ENCODE measurements around the gene DYNC1I2. TPM values are rescaled to one million over a fixed set of nuclear protein-coding genes. Genes with fewer than 3 reads are reported as not detected.
A peak's percentile ranks its signal among the peaks of the same experiment; 100 is the strongest.

DYNC1I2 gene
- polyA plus RNA-seq, 1 of the 3 experiments (the other 2 are of a cell fraction): 99.7 TPM

- H3K4me1 ChIP-seq (ENCODE audit: control insufficient read depth in 1 of 2, insufficient read depth in 2 of 2, low read depth in 1 of 2, low read length in 1 of 2): peaks cover 11 to 42% of the 10 kb centered on the region in 2 experiments; a peak in 3 of 4 replicates
- 90% methylated on average over 12 of the region's 12 CpGs for WGBS (ENCODE audit: low lambda C conversion rate)
- H3K79me2 ChIP-seq (ENCODE audit: insufficient read depth): peaks cover 29% of the 10 kb centered on the region
- POLR2A ChIA-PET: interaction anchor here (1.1 kb wide), 1 partner anchor 36 kb away, joined by 5 read pairs; the partner anchor contains the start of gene DYNC1I2
- peak overlapping the region in 1 of 2 experiments; percentile 44; a peak in 2 of 4 replicates for H3K27ac ChIP-seq (ENCODE audit: low read depth in 2 of 2, low read length in 1 of 2)
- peak; percentile 30 for DNase-seq
- no peak overlapping the region for H2AFZ ChIP-seq (ENCODE audit: low read depth)
- H3K4me2 ChIP-seq: no peak overlapping the region
- H3K9me2 ChIP-seq: no peaks in the 10 kb centered on the region
- H3K4me3 ChIP-seq (ENCODE audit: low read depth in 2 of 2, low read length in 1 of 2): no peak overlapping the region
- no peaks in the 10 kb centered on the region for H4K20me1 ChIP-seq (ENCODE audit: insufficient read depth)
- no peaks in the 10 kb centered on the region for H3K9me3 ChIP-seq
- peaks cover 10% of the 10 kb centered on the region for H3F3A ChIP-seq (replicated peaks; ENCODE audit: insufficient read depth)
- no peak overlapping the region for H3K9ac ChIP-seq
- TF ChIP-seq SMC3 (IDR thresholded peaks at IDR 0.05; ENCODE audit: low read depth, low read length): peak; percentile 19; the same call in 1 of the 2 replicates
- peak; percentile 62 for TF ChIP-seq RAD21 (IDR thresholded peaks at IDR 0.05; ENCODE audit: low read length)
- no peak for TF ChIP-seq YY1 (IDR thresholded peaks at IDR 0.05; ENCODE audit: low read depth)
- TF ChIP-seq TEAD4 (IDR thresholded peaks at IDR 0.05; ENCODE audit: borderline replicate concordance, insufficient read depth): no peak
- H3K27me3 ChIP-seq (ENCODE audit: insufficient read depth): no peaks in the 10 kb centered on the region
- peaks cover 65 to 83% of the 10 kb centered on the region in 2 experiments for H3K36me3 ChIP-seq (replicated peaks in 1 of 2; ENCODE audit: control insufficient read depth in 1 of 2, insufficient read depth in 2 of 2, low read length in 1 of 2)
- CTCF ChIA-PET: interaction anchor here (0.8 to 3.0 kb wide), 12 partner anchors 9 to 742 kb away, joined by 3 to 14 read pairs (median 4); partner anchors contain the start of gene DLX2
These were observed 36.7 kb downstream of the DYNC1I2 start for GRCh38 chr2:171723716-171724683.

- H3K27ac ChIP-seq (ENCODE audit: low read depth in 2 of 2, low read length in 1 of 2): peak overlapping the region in 1 of 2 experiments; percentile 73; a peak in 2 of 4 replicates
- peaks cover 13% of the 10 kb centered on the region for H3K79me2 ChIP-seq (ENCODE audit: insufficient read depth)
- CTCF ChIA-PET: no interaction called here
- DNase-seq: peak; percentile 14
- H4K20me1 ChIP-seq (ENCODE audit: insufficient read depth): no peaks in the 10 kb centered on the region
- H3K9me2 ChIP-seq: no peaks in the 10 kb centered on the region
- no peak overlapping the region for H3K4me2 ChIP-seq
- POLR2A ChIA-PET: no interaction called here
- H3F3A ChIP-seq (replicated peaks; ENCODE audit: insufficient read depth): peaks cover 15% of the 10 kb centered on the region
- no peaks in the 10 kb centered on the region for H3K9me3 ChIP-seq
- H3K9ac ChIP-seq: no peak overlapping the region
- no peak overlapping the region for H2AFZ ChIP-seq (ENCODE audit: low read depth)
- peaks cover 11 to 30% of the 10 kb centered on the region in 2 experiments; a peak in 3 of 4 replicates for H3K4me1 ChIP-seq (ENCODE audit: control insufficient read depth in 1 of 2, insufficient read depth in 2 of 2, low read depth in 1 of 2, low read length in 1 of 2)
- H3K4me3 ChIP-seq (ENCODE audit: low read depth in 2 of 2, low read length in 1 of 2): no peak overlapping the region
- TF ChIP-seq JUND (IDR thresholded peaks at IDR 0.05) (peak; percentile 12; the same call in 1 of the 2 replicates), FOXJ3 (CRISPR knock-in tag; IDR thresholded peaks at IDR 0.05) (no peak), GATA2 (CRISPR knock-in tag; IDR thresholded peaks at IDR 0.05) (0 out of 2 replicates have a peak, but pooled peaks have one; percentile 26)
- WGBS (ENCODE audit: low lambda C conversion rate): 94% methylated on average over 1 of the region's 1 CpG
- H3K36me3 ChIP-seq (replicated peaks in 1 of 2; ENCODE audit: control insufficient read depth in 1 of 2, insufficient read depth in 2 of 2, low read length in 1 of 2): peaks cover 73 to 88% of the 10 kb centered on the region in 2 experiments
- H3K27me3 ChIP-seq (ENCODE audit: insufficient read depth): no peaks in the 10 kb centered on the region
These were observed 39.7 kb downstream of the DYNC1I2 start for GRCh38 chr2:171726847-171727450.

Measured in SK-N-SH (cell line).